ENCODE results near the gene PAK6.

- TF ChIP-seq CTCF (IDR thresholded peaks at IDR 0.05; ENCODE audit: low read depth, low read length, poor library complexity, severe bottlenecking) (no peak), EZH2phosphoT487 (IDR thresholded peaks at IDR 0.05; ENCODE audit: borderline replicate concordance, low read length) (no peak)
These were observed 61.5 kb downstream of the PAK6 start for GRCh38 chr15:40300367-40300766.
